ENCODE measurements around the gene ZAR1.
"Not testable (repeated sequence)": the region's sequence is repeated elsewhere in the genome, so short reads cannot be mapped to it uniquely, and the experiment has no call there.

Gene ZAR1, protein sequence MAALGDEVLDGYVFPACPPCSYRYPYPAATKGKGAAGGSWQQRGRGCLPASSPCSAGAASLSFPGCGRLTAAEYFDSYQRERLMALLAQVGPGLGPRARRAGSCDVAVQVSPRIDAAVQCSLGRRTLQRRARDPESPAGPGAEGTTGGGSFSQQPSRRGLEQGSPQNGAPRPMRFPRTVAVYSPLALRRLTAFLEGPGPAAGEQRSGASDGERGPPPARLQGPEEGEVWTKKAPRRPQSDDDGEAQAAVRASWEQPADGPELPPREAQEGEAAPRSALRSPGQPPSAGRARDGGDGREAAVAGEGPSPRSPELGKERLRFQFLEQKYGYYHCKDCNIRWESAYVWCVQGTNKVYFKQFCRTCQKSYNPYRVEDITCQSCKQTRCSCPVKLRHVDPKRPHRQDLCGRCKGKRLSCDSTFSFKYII

DNA sequence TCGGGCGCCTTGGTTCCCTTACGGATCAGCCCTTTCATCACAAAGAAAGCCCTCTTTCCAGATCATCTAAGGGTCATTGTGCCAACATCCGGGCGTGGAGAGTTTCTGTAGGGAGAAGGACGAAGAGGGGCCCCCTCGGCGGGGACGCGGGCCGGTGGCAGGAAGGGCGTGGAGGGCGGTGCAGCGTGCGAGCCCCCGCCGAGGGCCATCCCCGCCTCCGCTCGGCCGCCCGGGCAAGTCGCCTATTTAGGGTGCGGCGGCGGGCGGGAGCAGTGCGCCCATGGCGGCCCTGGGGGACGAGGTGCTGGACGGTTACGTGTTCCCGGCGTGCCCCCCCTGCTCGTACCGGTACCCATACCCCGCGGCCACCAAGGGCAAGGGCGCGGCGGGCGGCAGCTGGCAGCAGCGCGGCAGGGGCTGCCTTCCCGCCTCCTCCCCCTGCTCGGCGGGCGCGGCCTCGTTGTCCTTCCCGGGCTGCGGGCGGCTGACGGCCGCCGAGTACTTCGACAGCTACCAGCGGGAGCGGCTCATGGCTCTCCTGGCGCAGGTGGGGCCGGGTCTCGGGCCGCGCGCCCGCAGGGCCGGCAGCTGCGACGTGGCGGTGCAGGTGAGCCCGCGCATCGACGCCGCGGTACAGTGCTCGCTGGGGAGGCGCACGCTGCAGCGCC, at the start of gene ZAR1:
Gene ZAR1 (plus strand): TSS at position 241 of the 668 bp plus-strand sequence. CDS start 40 bp downstream, at position 281.
- DNase-seq (ENCODE audit: low spot score) = no peak

DNA sequence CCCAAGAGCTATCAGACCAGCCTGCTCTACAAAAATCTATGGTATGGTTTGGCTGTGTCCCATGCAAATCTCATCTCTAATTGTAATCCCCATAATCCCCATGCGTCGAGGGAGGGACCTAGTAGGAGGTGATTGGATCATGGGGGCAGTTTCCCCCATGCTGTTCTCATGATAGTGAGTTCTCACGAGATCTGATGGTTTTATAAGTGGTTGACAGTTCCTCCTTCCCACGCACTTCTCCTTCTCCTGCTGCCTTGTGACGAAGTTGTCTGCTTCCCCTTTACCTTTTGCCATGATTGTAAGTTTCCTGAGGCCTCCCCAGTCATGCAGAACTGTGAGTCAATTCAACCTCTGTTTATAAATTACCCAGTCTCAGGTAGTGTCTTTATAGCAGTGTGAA, 49.1 kb upstream of the ZAR1 start:
- not testable (repeated sequence) for DNase-seq (ENCODE audit: low spot score)

DNA sequence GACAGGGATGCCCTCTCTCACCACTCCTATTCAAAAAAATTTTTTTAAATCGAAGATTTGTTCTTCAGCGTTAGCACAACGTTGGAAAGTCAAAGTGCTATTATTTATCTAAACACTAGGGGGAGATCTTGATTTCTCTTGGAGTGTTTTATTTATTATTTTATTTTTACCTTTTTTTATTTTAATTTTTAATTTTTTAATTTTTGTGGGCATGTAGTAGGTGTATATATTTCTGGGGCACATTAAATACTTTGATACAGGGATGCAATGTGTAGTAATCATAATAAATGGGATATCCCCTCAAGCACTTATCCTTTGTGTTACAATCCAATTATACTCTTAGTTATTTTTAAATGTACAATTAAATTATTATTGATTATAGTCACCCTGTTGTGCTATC, 44.3 kb upstream of the ZAR1 start:
- peak; percentile 23 for DNase-seq (ENCODE audit: low spot score)

DNA sequence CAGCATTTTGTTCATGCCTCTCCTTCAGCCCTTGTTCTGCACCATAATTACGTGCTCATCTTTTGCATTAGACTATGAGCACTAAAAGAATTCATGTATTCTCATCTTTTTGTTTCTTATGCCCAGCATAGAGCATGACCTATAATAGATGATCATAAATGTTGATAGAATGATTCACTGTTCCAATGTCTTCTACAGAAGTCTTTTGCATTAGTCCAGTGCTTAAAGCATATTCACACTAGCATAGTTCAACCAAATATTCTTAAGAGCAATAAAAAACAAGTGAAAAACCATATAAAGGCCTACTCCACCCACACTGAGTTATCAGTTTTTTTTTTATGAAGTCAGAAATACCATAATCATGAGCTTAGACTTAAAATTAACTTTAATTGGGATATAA, 43.4 kb upstream of the ZAR1 start:
- DNase-seq (ENCODE audit: low spot score) = no peak

DNA sequence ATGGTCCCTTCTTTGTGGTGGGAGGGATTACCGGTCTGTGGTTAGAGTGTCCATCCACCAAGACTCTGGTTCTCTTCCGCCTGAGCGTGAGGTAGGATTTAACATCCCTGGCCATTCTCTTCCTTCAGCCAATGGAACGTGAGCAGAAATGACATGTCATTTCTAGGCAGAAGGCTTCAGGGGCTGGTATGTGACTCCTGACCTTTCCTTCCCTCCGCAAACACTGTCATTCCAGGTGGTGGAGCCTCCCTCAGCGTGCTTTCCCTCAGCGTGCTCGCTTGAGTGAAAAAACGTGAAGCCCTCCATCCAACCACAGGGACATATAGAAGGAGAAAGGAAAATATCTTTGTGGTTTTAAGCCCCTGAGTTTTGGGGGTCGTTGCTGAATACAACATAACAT, 40.9 kb upstream of the ZAR1 start:
- no peak for DNase-seq (ENCODE audit: low spot score)

DNA sequence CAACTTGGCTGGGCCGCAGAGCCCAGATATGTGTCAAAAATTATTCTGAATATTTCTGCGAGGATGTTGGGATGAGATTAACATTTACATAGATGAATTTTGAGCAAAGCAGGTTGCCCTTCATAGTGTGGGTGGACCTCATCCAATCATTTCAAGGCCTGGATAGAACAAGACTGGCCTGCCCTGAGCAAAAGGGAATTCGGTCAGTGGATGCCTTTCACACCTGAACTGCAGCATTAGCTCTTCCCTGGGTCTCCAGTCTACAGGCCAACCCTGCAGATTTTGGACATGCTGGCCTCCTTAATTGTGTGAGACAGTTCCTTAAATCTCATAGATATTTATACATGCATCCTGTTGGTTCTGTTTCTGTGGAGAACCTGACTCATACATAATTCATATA, 39.3 kb upstream of the ZAR1 start:
- DNase-seq (ENCODE audit: low spot score) = no peak

DNA sequence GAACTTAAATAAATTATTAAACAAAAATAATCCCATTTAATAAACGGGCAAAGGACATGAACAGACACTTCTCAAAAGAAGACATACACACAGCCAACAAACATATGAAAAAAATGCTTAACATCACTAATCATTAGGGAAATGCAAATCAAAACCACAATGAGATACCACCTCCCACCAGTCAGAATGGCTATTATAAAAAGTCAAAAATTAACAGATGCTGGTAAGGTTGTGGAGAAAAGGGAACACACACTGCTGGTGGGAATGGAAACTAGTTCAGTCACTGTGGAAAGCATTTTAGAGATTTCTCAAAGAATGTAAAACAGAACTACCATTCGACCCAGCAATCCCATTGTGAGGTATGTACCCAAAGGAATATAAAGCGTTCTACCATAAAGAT, 38.4 kb upstream of the ZAR1 start:
- not testable (repeated sequence) for DNase-seq (ENCODE audit: low spot score)

DNA sequence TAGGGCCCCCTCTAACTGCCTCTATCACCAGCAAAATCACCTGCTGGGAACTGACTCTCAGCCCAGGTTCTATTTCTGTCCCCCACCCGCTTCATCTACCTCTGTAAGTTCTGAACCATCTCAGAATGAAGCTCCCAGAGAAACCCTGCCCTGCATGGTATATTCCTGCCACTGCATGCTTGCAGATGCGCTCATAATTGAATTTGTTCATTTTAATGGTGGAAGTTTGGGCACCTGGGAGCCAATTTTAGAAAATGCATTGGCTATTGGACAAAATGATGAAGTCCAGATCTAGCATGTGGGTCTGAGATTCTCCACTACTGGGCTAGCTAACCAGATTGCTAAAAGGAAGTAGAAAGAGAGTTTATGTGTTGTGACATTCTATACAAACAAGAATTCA, 35.5 kb upstream of the ZAR1 start:
- DNase-seq (ENCODE audit: low spot score) = no peak

DNA sequence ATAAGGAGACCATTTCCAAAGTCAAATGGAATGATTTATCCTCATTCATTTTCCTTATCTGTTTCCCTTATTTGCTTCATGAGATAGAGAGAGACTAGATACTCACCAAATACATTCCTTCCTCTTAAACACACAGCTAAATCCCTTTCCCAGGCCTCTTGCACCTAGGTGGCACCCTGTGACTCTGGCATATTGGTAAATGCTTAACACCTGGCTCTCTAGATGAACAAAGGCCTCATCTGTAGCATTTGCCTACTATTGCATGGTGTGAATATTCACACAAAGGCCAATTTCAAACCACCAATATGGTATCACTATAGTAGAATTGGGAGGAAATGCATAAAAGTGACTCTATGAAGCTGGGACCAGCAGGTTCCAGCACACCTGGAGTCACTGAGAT, 29.1 kb upstream of the ZAR1 start:
- DNase-seq (ENCODE audit: low spot score) = no peak

DNA sequence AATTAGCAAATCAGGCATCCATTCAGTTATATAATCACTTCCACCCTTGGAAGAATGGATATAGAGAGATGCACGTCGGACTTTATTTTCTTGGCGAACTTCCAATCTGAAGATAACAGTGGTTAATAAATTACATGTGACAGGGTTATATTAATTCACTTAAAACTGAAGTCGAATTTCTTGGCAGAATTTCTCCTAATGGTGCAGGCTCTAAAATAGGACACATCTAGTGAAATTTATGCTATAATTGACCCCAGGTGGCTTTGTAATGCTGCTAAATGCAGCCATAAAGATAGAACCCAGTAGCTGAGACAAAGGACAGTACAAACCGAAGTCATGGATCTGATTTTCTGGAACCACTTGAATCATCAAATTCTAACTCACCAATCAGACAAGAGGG, 27.7 kb upstream of the ZAR1 start:
- no peak for DNase-seq (ENCODE audit: low spot score)

DNA sequence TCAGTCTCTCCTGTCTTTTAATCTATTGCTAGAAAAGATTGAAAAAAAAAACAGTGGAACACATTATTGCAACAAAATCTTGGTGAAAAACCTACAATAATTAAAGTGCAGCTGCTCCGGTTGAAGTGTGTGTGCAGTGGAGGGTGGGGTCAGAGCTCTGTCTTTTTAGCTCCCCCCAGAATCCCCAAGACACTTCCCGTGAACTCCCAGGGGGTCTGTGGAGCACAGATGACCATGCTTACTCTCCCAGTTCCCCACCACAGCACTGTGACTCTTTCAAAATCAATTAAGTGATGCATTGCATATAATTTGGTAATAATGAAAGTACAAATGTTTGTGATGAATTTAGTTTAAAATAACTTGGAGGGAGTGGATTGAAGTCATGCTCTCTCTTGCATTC, 22.6 kb upstream of the ZAR1 start:
- no peak for DNase-seq (ENCODE audit: low spot score)

DNA sequence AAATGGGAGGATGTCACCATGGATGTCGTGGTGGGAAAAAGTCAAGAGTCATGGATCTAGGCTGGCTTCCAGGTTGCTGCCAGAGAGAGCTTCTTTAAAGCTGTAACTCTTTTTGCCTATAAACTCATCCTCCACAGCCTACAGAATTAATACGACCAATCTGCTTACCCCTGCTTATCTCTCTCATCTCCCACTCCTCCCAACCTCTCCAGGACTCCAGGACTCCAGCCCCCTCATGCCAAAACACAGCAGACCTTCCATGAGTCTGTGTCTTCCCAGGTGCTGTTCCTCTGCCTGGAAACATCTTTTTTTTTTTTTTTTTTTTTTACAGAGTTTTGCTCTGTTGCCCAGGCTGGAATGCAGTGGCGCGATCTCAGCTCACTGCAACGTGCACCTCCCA, 22.2 kb upstream of the ZAR1 start:
- DNase-seq (ENCODE audit: low spot score) = no peak

DNA sequence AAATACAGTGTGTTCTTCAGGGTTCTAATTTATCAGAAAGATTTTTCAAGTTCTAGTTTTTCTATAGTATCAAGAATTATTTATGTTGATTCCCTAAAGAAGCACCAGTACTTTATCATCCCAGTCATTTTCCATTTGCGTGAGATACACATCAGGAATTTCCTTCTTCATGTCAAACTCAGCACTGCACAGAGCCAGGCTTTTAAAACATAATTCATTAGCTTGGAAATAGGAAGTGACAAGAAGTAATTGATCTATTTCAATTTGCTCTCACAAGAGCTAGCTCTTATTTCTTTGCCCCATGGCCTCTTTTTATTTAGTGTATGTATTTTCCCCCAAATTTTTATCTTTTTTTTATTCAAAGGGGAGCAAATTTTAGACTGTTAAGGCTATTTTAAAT, 19.9 kb upstream of the ZAR1 start:
- DNase-seq (ENCODE audit: low spot score) = no peak

DNA sequence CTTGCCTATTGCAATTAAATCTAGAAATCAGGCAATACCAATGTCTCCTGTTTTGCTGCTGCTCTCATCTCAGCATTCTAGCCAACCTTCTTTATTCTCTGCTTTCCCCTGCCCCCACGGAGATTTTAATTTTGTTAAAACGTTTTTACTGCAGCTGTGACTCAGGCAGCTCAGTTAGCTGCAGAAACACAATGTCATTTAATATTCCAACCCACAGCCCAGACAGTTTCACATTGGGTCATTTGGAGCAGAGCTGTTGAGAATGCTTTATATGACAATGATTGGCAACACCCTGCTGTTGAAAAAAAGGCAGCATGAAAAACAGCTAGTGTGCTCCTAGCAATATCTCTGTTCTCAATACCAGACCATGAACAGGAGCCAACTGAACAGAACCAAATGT, 19.5 kb upstream of the ZAR1 start:
- no peak for DNase-seq (ENCODE audit: low spot score)

DNA sequence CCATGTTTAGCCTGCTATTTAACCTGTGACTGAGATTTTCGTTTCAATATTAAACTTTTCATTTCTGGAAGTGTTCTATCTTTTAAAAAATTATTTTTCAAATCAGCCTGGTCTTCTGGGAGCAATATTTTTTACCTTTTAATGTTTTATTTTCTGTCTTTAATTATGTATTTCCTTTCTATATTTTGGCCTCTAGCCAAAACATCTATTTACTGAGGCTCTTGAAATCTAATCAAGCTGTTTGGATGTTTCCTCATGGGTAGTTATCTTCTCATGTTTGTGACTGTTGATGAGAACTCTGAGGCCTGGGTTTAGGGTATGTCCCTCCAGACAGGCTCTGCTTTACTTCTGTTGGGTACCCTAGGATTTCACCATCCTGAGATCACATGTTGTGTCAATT, 17.3 kb upstream of the ZAR1 start:
- DNase-seq (ENCODE audit: low spot score) = no peak

DNA sequence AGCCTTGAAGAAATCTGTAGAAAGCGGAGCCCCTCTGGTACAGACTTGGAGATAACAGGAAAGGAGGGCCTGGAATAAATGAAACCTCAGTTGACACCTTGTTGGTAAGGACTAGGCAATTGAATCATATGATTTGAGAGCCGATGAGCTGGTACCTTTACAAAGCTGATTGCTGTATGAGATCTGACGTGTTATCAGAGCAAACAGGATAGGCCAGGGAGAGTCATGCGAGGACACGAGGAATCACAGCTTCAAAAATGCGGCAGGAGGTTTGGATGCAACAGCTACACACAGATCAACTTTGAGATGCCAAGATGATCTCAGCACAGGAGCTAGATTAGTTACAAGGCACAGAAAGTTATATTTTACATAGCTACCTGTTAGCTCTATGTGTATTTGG, 14.3 kb upstream of the ZAR1 start:
- DNase-seq (ENCODE audit: low spot score) = no peak

DNA sequence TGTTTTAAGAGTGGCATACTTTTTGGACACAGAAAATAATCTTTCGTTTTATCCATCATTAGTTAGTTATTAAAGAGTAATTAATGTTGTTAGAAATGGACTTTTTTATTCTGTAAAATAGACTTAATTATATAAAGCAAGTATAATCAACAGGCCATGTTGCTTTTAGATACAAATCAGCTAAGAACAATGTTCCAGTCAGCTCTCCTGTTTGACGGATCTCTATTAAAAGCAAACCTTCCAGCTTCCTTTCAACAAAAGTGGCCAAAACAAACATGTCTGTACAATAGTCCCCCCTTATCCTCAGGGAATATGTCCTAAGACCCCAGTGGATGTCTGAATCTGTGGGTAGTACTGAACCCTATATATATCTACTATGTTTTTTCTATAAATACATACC, 11.8 kb upstream of the ZAR1 start:
- DNase-seq (ENCODE audit: low spot score) = no peak

DNA sequence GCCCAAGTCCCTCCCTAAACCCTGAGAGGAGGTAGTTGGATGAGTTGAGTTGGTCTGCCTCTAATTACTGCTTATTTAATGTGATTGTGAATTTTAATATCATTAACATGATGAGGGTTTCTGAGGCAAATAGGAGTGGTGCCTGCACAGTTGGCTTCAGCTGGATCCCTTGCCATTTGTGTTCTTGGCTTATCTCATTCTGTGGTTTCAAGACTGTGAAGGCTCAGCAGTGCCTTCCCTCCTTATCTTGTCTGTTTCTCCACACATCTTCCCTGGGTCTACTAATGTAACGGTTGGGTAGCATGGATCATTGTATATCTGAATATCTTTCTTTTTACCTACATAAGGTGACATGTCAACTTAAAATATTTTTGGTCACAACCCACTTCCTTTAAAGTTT, 8.5 kb upstream of the ZAR1 start:
- DNase-seq (ENCODE audit: low spot score) = no peak

DNA sequence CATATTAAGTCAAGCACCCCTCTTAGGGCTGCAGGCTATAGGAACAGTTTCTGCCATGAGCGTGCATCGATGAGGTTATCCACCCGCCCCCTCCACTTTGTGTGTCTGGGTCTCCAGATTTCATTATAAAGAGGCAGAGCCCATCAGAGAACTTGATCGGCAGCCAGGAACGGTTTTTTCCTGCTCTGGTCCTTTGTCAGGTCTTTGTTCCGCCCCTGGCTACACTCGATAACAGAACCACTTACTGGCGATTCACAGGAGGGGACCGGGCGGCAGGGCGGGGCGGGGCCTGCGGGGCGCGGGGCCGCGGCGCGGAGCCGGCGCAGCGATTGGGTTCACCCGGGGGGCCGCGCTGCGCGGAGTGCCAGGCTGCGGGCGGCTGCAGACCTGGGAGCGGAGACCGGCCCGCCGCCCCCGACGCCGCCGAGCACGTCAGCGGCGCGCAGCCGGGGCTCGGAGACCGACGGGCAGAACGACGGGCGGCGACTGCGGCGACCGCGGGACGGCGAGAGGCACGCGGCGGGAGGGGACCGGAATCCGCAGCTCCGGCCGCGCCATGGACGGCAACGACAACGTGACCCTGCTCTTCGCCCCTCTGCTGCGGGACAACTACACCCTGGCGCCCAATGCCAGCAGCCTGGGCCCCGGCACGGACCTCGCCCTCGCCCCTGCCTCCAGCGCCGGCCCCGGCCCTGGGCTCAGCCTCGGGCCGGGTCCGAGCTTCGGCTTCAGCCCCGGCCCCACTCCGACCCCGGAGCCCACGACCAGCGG, 6.9 kb upstream of the ZAR1 start, which contains the start of gene SLC10A4:
Gene SLC10A4 (plus strand): TSS at position 338 of the 771 bp plus-strand sequence. CDS start 219 bp downstream, at position 557.
- no peak for DNase-seq (ENCODE audit: low spot score)

DNA sequence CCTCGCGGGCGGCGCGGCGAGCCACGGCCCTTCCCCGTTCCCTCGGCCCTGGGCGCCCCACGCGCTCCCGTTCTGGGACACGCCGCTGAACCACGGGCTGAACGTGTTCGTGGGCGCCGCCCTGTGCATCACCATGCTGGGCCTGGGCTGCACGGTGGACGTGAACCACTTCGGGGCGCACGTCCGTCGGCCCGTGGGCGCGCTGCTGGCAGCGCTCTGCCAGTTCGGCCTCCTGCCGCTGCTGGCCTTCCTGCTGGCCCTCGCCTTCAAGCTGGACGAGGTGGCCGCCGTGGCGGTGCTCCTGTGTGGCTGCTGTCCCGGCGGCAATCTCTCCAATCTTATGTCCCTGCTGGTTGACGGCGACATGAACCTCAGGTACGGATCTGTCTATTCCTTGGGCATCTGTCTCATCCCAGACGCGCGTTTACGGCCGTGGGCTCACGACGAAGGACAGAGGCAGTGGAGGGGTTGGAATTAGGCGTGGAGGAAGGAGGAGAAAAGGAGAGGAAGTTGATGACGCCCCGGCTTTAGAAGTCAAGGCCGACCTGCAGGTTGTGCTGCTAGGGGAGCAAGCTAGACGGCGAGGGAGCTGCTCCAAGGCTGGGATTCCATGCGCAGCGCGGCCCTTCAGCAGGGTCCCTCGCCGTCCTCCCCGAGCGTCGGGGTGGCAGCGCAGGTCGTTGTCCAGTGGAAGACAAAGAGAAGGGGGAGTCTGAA, 6.1 kb upstream of the ZAR1 start:
- DNase-seq (ENCODE audit: low spot score) = no peak

DNA sequence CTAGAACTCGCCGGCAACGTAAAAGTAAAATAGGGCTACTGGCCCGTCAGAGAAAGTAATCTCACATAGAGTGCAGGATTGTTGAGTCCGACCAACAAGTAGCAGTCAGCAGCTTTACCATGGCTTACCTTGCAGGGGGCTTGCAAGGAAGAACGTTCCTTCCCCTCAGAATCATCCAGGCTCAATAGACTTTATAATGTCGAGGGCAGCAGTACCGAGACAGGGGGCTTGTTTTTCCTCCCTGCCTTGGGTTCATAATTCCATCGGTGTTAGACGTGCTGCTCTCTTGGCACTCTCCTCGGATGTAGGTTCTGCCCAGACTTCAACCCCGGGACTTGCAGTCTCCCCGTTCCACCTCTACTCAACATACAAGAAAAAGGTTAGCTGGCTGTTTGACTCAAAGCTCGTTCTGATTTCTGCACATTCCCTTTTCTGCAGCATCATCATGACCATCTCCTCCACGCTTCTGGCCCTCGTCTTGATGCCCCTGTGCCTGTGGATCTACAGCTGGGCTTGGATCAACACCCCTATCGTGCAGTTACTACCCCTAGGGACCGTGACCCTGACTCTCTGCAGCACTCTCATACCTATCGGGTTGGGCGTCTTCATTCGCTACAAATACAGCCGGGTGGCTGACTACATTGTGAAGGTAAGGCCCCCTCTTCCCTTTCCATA, 5.4 kb upstream of the ZAR1 start:
- DNase-seq (ENCODE audit: low spot score) = no peak

DNA sequence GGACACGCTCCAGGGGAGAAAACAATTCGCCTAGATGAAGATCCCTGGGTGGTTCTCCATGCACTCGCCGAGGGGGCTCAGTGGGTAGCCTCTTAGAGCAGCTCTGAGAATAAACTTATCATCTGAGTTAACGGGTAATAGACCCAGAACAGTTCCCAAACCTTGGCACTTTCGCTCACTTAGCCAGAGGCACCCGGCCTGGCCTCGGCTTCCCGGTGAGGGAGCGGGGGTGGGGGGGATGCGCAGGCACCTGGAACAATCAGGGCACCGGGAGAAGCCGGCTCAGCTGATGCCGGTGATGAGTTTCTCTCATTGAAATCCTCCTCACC, 405 bp upstream of the ZAR1 start:
- DNase-seq (ENCODE audit: low spot score) = no peak
